Inferior parietal cortex (tissue), 1 donor: ENCODE results near the gene ATP1B3.
"Not testable (repeated sequence)": the region's sequence is repeated elsewhere in the genome, so short reads cannot be mapped to it uniquely, and the experiment has no call there.

Experiments
- DNase-seq: peaks from one replicate; pipeline ENCODE4 v3.0.0-alpha.2; 2016; ENCODE audit errors: extremely low spot score

Gene ATP1B3

GRCh38 chr3:141945726-141946485 is 69.5 kb downstream of the ATP1B3 start:
- DNase-seq: no peak

- no peak for DNase-seq
These were observed 73.0 kb downstream of the ATP1B3 start for GRCh38 chr3:141949399-141949798.

- DNase-seq: no peak
These were observed 73.5 kb downstream of the ATP1B3 start for GRCh38 chr3:141949972-141950371.

GRCh38 chr3:141950572-141951493 is 74.4 kb downstream of the ATP1B3 start:
- no peak for DNase-seq

- no peak for DNase-seq
These were observed 76.2 kb downstream of the ATP1B3 start for GRCh38 chr3:141952611-141953010.

GRCh38 chr3:141955175-141955574 is 78.7 kb downstream of the ATP1B3 start:
- DNase-seq: no peak

- DNase-seq: no peak
These were observed 83.4 kb downstream of the ATP1B3 start for GRCh38 chr3:141959589-141960554.

- no peak for DNase-seq
These were observed 84.3 kb downstream of the ATP1B3 start for GRCh38 chr3:141960731-141961130.

- DNase-seq: no peak
These were observed 86.9 kb downstream of the ATP1B3 start for GRCh38 chr3:141963301-141963700.

GRCh38 chr3:141965471-141965870 is 89.0 kb downstream of the ATP1B3 start:
- DNase-seq: no peak

- DNase-seq: no peak
These were observed 93.3 kb downstream of the ATP1B3 start for GRCh38 chr3:141969711-141970110.

GRCh38 chr3:141971571-141971970 is 95.1 kb downstream of the ATP1B3 start:
- DNase-seq: no peak

GRCh38 chr3:141972399-141972798 is 96.0 kb downstream of the ATP1B3 start:
- DNase-seq: no peak

- DNase-seq: not testable (repeated sequence)
These were observed 98.3 kb downstream of the ATP1B3 start for GRCh38 chr3:141974777-141975176.
